Transverse colon (tissue), 4 donors: ENCODE data around the gene KAT6B. TPM values are rescaled to one million over a fixed set of nuclear protein-coding genes. Genes with fewer than 3 reads are reported as not detected.

ENCODE experiments used
- DNase-seq: peaks from one replicate; pipeline ENCODE4 v3.0.0-alpha.2; 2019
- H3K27ac ChIP-seq, 4 donors: fragments of 200-600 bp; sonication (generic); 2 replicates each; pipeline ENCODE4 v1.5.1; 2016 to 2018; ENCODE audit warnings: inconsistent platforms in 4 of 4
- H3K27me3 ChIP-seq: fragments of 200-600 bp; sonication (generic); 2 replicates; pipeline ENCODE4 v1.5.1; 2017; ENCODE audit warnings: inconsistent platforms
- H3K36me3 ChIP-seq, 4 donors: fragments of 200-600 bp; sonication (generic); 2 replicates each; pipeline ENCODE4 v1.5.1; 2017 to 2019; ENCODE audit warnings: inconsistent platforms in 4 of 4
- H3K4me1 ChIP-seq, 4 donors: fragments of 200-600 bp; sonication (generic); 2 replicates each; pipeline ENCODE4 v1.5.1; 2017 to 2020; ENCODE audit warnings: inconsistent platforms in 4 of 4
- H3K4me3 ChIP-seq, 4 donors: fragments of 200-600 bp; sonication (generic); 1 replicate in 1 of 4; 2 replicates in 3 of 4; pipeline versions ENCODE4 v1.5.1 to v1.6.1; 2017 to 2019; ENCODE audit warnings: inconsistent platforms in 4 of 4
- H3K9me3 ChIP-seq, 2 donors: fragments of 200-600 bp; sonication (generic); 2 replicates each; pipeline ENCODE4 v1.5.1; 2017 to 2019; ENCODE audit warnings: inconsistent platforms in 2 of 2
- CTCF ChIP-seq, 5 experiments: fragments of 200-600 bp in 3 of 5; fragments of 450-650 bp in 2 of 5; sonication (generic) in 3 of 5; IDR thresholded peaks; 1 replicate in 2 of 5; 2 replicates in 3 of 5; pipeline ENCODE4 v1.5.1; 2016 to 2017; ENCODE audit warnings: antibody characterized with exemption in 5 of 5, inconsistent platforms in 3 of 5, mild to moderate bottlenecking in 2 of 5, moderate library complexity in 1 of 5
- EP300 ChIP-seq: sonication (generic); formaldehyde crosslinking; IDR thresholded peaks from one replicate; pipeline ENCODE4 v1.6.1; 2017; ENCODE audit warnings: antibody characterized with exemption, low read depth
- POLR2A ChIP-seq: fragments of 450-650 bp; IDR thresholded peaks from one replicate; pipeline ENCODE4 v1.6.1; 2016; ENCODE audit warnings: antibody characterized with exemption, mild to moderate bottlenecking, moderate library complexity
- POLR2AphosphoS5 ChIP-seq, 3 donors: sonication (generic); formaldehyde crosslinking; IDR thresholded peaks; one replicate each; pipeline ENCODE4 v1.6.1; 2016; ENCODE audit warnings: antibody characterized with exemption in 3 of 3
- WGBS, 2 donors: methylation state at CpG; one replicate each; pipeline ENCODE4 v1.1.5; 2018; ENCODE audit warnings: low coverage in 1 of 2; 5-methylcytosine and 5-hydroxymethylcytosine counted together
- in situ Hi-C, 4 donors: fragments of 200-750 bp; cut with MboI; loops; one replicate each; pipeline versions ENCODE4 v1.15.0 to v1.15.1; 2017; ENCODE audit warnings: low sequenced_read_pairs in 3 of 4, low pct_ligation_motif_present in 1 of 4, low pct_unique_long_range_greater_than_20kb in 1 of 4
- intact Hi-C: fragments of 100-400 bp; cut with DNase I; formaldehyde crosslinking; loops from one replicate; pipeline ENCODE4 v1.15.1; 2023; ENCODE audit warnings: low total_unique reads
- total RNA-seq, 4 donors: library from RNA; depleted of rRNA; stranded (reverse); fragments of >200 nt; gene quantifications; one replicate each; pipeline ENCODE4 v1.1.0, GENCODE V29; 2016

Gene KAT6B
- total RNA-seq, 4 donors from 2014 or later: 27.3 to 67.0 (median 54.9) TPM

- intact Hi-C loops (no loop called here), in situ Hi-C loops (no loop called here)
- Histone ChIP-seq H3K27ac (no peak overlapping the region), H3K4me1 (peaks cover 0 to 4% (median 3%) of the 10 kb centered on the region in 4 donors), H3K36me3 (no peaks in the 10 kb centered on the region), H3K4me3 (no peak overlapping the region), H3K27me3 (no peaks in the 10 kb centered on the region), H3K9me3 (no peaks in the 10 kb centered on the region)
- 83 to 87% methylated on average over 5 of the region's 5 CpGs for WGBS, 2 donors
- no peak for TF ChIP-seq CTCF (IDR thresholded peaks at IDR 0.05)
- TF ChIP-seq POLR2AphosphoS5 (IDR thresholded peaks at IDR 0.05): no peak
- TF ChIP-seq POLR2A: no peak
- no peak for TF ChIP-seq EP300
- DNase-seq: no peak
Measured at GRCh38 chr10:74955796-74956195, 129.4 kb downstream of the KAT6B start.

- WGBS, 2 donors: 88 to 90% methylated on average over 1 of the region's 1 CpG
- no peak for DNase-seq
- Histone ChIP-seq H3K27me3 (no peaks in the 10 kb centered on the region), H3K36me3 (no peaks in the 10 kb centered on the region), H3K4me1 (peaks cover 0 to 5% (median 3%) of the 10 kb centered on the region in 4 donors), H3K4me3 (no peak overlapping the region), H3K9me3 (no peaks in the 10 kb centered on the region), H3K27ac (no peak overlapping the region)
- intact Hi-C loops (no loop called here), in situ Hi-C loops (no loop called here)
- TF ChIP-seq EP300: no peak
- TF ChIP-seq POLR2AphosphoS5 (IDR thresholded peaks at IDR 0.05): no peak
- TF ChIP-seq POLR2A: no peak
- no peak for TF ChIP-seq CTCF (IDR thresholded peaks at IDR 0.05)
Measured at GRCh38 chr10:74956555-74957111, 130.2 kb downstream of the KAT6B start.

GRCh38 chr10:74957285-74957961, 131.0 kb downstream of the KAT6B start:
- DNase-seq: no peak
- in situ Hi-C loops (no loop called here), intact Hi-C loops (no loop called here)
- Histone ChIP-seq H3K27ac (no peak overlapping the region), H3K4me1 (peaks cover 0 to 5% (median 3%) of the 10 kb centered on the region in 4 donors), H3K27me3 (no peaks in the 10 kb centered on the region), H3K4me3 (no peak overlapping the region), H3K9me3 (no peaks in the 10 kb centered on the region), H3K36me3 (no peaks in the 10 kb centered on the region)
- 62 to 71% methylated on average over 9 of the region's 9 CpGs for WGBS, 2 donors
- no peak for TF ChIP-seq EP300
- no peak for TF ChIP-seq POLR2AphosphoS5 (IDR thresholded peaks at IDR 0.05)
- no peak for TF ChIP-seq CTCF (IDR thresholded peaks at IDR 0.05)
- no peak for TF ChIP-seq POLR2A

- intact Hi-C loops: no loop called here
- H3K4me3 ChIP-seq: no peak overlapping the region
- H3K9me3 ChIP-seq: no peaks in the 10 kb centered on the region
- no peak for TF ChIP-seq EP300
- TF ChIP-seq CTCF (IDR thresholded peaks at IDR 0.05): no peak
- no peak for TF ChIP-seq POLR2A
- TF ChIP-seq POLR2AphosphoS5 (IDR thresholded peaks at IDR 0.05): no peak
- H3K4me1 ChIP-seq: peaks cover 0 to 5% (median 0%) of the 10 kb centered on the region in 4 donors
- DNase-seq: no peak
- WGBS, 2 donors: 98 to 100% methylated on average over 3 of the region's 3 CpGs
- no peaks in the 10 kb centered on the region for H3K36me3 ChIP-seq
- no peaks in the 10 kb centered on the region for H3K27me3 ChIP-seq
- H3K27ac ChIP-seq: no peak overlapping the region
- in situ Hi-C loops: no loop called here
Measured at GRCh38 chr10:74958316-74958715, 131.9 kb downstream of the KAT6B start.
